ENCODE measurements around the gene PARVG.

PARVG gene

DNA sequence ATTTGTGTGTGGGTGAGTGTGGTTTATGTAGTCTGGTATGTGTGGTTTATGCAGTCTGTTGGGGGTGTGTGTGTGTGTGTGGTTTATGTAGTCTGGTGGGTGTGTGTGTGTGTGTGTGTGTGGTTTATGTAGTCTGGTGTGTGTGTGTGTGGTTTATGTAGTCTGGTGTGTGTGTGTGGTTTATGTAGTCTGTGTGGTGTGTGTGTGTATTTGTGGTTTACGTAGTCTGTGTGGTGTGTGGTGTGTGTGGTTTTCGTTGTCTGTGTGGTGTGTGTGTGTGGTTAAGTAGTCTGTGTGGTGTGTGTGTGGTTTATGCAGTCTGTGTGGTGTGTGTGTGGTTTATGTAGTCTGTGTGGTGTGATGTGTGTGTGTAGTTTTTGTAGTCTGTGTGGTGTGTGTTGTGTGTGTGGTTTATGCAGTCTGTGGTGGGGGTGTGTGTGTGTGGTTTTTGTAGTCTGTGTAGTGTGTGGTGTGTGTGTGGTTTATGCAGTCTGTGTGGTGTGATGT lies 26.2 kb upstream of the PARVG start:
- H3K9me3 ChIP-seq (ENCODE audit: control insufficient read depth, insufficient read depth, low read length), result no peaks in the 10 kb centered on the region
- no peak for DNase-seq (ENCODE audit: low read depth, low spot score)
- no peaks in the 10 kb centered on the region for H3K27me3 ChIP-seq (ENCODE audit: control insufficient read depth, insufficient read depth, low read length)
- peaks cover 8% of the 10 kb centered on the region for H3K4me1 ChIP-seq (ENCODE audit: control insufficient read depth, insufficient read depth, low read length)
- H3K36me3 ChIP-seq (ENCODE audit: control insufficient read depth, insufficient read depth, low read length), result no peaks in the 10 kb centered on the region
- 100% methylated on average over 2 of the region's 2 CpGs for WGBS (ENCODE audit: insufficient coverage, insufficient read length)
- H3K4me3 ChIP-seq (ENCODE audit: low read length), result no peak overlapping the region
- H3K27ac ChIP-seq (ENCODE audit: low read length), result no peak overlapping the region

DNA sequence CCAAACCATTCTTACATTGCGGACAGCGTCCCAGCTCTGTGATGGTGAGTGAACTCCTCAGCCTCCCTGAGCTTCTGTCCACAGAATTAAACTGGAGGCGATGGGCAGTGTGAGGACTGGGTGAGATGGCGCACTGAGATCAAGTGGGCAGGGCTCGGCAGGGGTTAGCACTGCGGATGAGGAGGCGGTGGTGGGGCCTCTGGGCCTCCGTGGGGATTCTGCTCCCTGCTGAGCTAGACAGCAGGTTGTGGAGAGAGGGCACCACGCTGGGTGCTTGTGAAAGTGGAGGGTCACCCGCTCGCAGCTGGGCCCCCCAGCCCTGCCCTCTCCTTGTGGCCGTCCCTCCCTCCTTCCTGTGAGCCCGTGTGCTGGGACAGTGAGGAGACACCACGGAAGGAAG lies 25.6 kb upstream of the PARVG start:
- DNase-seq (ENCODE audit: low read depth, low spot score), result no peak
- no peak overlapping the region for H3K27ac ChIP-seq (ENCODE audit: low read length)
- WGBS (ENCODE audit: insufficient coverage, insufficient read length), result no CpG with 5 or more reads among the region's 14 CpGs
- H3K9me3 ChIP-seq (ENCODE audit: control insufficient read depth, insufficient read depth, low read length), result no peaks in the 10 kb centered on the region
- H3K4me1 ChIP-seq (ENCODE audit: control insufficient read depth, insufficient read depth, low read length), result peaks cover 8% of the 10 kb centered on the region
- no peaks in the 10 kb centered on the region for H3K36me3 ChIP-seq (ENCODE audit: control insufficient read depth, insufficient read depth, low read length)
- no peaks in the 10 kb centered on the region for H3K27me3 ChIP-seq (ENCODE audit: control insufficient read depth, insufficient read depth, low read length)
- H3K4me3 ChIP-seq (ENCODE audit: low read length), result no peak overlapping the region

DNA sequence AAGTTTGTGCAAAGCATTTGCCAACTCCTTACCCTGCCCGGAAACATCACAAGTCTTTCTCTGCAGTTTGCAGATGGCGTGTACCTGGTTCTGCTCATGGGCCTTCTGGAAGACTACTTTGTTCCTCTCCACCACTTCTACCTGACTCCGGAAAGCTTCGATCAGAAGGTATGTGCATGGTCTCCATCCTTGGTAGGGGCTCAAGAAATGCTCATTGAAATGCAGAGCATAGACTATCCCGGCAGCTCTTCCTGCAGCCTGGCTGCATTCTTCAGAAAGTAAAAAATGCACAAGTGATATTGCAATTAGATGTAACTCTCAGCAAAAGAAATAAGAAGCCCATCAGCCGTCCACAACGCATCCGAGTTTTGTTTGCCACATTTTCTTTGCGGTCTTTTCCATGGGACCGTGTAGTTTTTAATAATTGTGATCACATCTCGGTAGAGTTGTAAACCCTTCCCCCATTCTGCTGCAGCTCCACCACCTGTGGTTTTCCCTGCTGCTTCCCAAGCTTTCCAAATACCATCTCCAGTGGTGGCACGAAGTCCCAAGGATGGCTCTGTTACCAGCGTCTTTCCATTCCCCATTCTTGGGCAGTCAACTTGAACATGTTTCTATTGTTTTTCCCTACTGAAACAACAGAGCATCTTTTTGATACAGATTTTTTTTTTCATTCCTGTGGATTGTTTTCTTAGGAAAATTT lies 22.7 kb upstream of the PARVG start:
- Histone ChIP-seq H3K36me3 (ENCODE audit: control insufficient read depth, insufficient read depth, low read length) (no peaks in the 10 kb centered on the region), H3K4me1 (ENCODE audit: control insufficient read depth, insufficient read depth, low read length) (peaks cover 8% of the 10 kb centered on the region), H3K9me3 (ENCODE audit: control insufficient read depth, insufficient read depth, low read length) (no peaks in the 10 kb centered on the region), H3K4me3 (ENCODE audit: low read length) (no peak overlapping the region), H3K27ac (ENCODE audit: low read length) (no peak overlapping the region), H3K27me3 (ENCODE audit: control insufficient read depth, insufficient read depth, low read length) (no peaks in the 10 kb centered on the region)
- DNase-seq (ENCODE audit: low read depth, low spot score), result no peak
- no CpG with 5 or more reads among the region's 13 CpGs for WGBS (ENCODE audit: insufficient coverage, insufficient read length)

DNA sequence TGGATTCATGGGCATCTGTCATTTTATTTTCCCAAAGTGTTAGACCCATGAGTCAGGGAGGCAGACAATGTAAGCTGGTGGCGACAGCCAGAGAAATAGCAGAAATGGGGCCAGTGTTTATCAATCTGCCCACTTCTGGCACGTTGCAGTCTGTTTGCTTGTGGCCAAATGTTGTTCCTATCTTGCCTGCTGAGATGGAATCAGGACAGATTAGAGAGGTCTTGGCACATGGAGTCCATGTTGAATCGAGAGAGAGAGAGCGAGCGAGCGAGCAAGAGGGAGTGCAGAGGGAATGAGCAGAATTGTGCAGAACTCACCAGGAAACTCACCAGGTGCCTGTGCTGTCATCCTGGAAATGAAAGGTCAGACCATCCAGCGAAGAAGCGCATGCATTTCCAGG lies 21.9 kb upstream of the PARVG start:
- Histone ChIP-seq H3K9me3 (ENCODE audit: control insufficient read depth, insufficient read depth, low read length) (no peaks in the 10 kb centered on the region), H3K4me3 (ENCODE audit: low read length) (no peak overlapping the region), H3K4me1 (ENCODE audit: control insufficient read depth, insufficient read depth, low read length) (peaks cover 8% of the 10 kb centered on the region), H3K27me3 (ENCODE audit: control insufficient read depth, insufficient read depth, low read length) (no peaks in the 10 kb centered on the region), H3K36me3 (ENCODE audit: control insufficient read depth, insufficient read depth, low read length) (no peaks in the 10 kb centered on the region), H3K27ac (ENCODE audit: low read length) (no peak overlapping the region)
- no CpG with 5 or more reads among the region's 8 CpGs for WGBS (ENCODE audit: insufficient coverage, insufficient read length)
- no peak for DNase-seq (ENCODE audit: low read depth, low spot score)

DNA sequence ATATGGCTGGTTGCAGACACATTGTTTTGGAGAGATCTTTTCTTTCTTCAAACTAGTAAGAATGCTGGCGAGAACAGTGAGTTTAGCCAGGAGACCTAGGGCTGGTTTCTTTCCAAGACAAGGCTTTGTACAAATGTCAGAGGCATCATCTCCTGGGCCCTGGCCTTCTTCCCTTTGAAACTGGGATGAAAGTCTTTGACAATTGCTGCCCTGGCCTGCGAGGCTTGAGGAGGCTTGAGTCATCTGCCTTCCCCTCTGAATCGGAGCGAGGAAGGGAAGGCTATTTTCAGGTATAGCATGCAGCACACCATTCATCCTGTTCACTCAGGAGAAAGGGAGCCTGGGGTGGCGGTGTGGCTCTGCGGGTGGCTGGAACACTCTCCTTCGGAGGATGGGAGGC lies 21.5 kb upstream of the PARVG start:
- Histone ChIP-seq H3K27me3 (ENCODE audit: control insufficient read depth, insufficient read depth, low read length) (no peaks in the 10 kb centered on the region), H3K27ac (ENCODE audit: low read length) (no peak overlapping the region), H3K4me1 (ENCODE audit: control insufficient read depth, insufficient read depth, low read length) (peaks cover 8% of the 10 kb centered on the region), H3K9me3 (ENCODE audit: control insufficient read depth, insufficient read depth, low read length) (no peaks in the 10 kb centered on the region), H3K4me3 (ENCODE audit: low read length) (no peak overlapping the region), H3K36me3 (ENCODE audit: control insufficient read depth, insufficient read depth, low read length) (no peaks in the 10 kb centered on the region)
- no peak for DNase-seq (ENCODE audit: low read depth, low spot score)
- WGBS (ENCODE audit: insufficient coverage, insufficient read length), result no CpG with 5 or more reads among the region's 7 CpGs

DNA sequence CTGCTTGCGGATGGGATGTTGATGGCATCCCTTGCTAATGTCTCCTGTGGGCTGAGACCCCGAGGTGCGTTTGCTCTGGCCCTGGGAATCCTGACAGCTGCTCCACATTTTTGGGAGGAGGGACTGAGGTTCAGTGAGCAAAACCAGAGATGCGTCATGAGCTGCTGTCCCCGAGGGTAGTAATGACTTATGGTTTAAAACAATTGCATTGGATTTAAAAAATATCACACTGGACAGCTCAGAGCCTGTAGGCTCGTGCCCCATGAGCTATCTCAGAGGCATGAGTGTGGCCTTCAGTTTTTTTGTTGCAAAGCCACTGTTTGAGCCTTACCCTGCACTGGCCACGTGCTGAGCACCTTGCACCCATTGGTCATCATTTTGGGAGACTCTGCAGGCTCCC lies 20.9 kb upstream of the PARVG start:
- H3K27me3 ChIP-seq (ENCODE audit: control insufficient read depth, insufficient read depth, low read length), result no peaks in the 10 kb centered on the region
- no peaks in the 10 kb centered on the region for H3K9me3 ChIP-seq (ENCODE audit: control insufficient read depth, insufficient read depth, low read length)
- no peak for DNase-seq (ENCODE audit: low read depth, low spot score)
- no CpG with 5 or more reads among the region's 7 CpGs for whole genome bisulfite sequencing (ENCODE audit: insufficient coverage, insufficient read length)
- H3K36me3 ChIP-seq (ENCODE audit: control insufficient read depth, insufficient read depth, low read length), result no peaks in the 10 kb centered on the region
- peaks cover 8% of the 10 kb centered on the region for H3K4me1 ChIP-seq (ENCODE audit: control insufficient read depth, insufficient read depth, low read length)
- H3K4me3 ChIP-seq (ENCODE audit: low read length), result no peak overlapping the region
- H3K27ac ChIP-seq (ENCODE audit: low read length), result no peak overlapping the region

DNA sequence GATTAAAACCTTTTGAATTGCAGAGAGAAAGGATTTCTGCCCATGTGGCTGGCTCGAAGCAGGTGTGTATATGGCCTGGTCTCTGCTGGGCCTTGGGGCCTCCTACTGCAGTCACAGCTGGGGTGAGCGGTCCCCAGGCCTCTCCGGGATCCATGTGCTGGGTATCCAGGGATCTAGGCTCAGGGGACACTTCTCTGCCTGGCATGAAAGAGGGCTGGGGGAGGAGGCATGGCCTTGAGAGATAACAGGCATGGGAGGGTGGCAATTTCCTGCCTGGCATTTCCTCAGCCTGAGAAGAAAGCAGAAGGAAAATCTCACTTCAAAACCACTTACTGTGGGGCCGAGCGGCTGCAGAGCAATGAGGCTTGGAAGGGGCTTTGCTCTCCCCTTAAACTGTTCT lies 20.3 kb upstream of the PARVG start:
- Histone ChIP-seq H3K27me3 (ENCODE audit: control insufficient read depth, insufficient read depth, low read length) (no peaks in the 10 kb centered on the region), H3K27ac (ENCODE audit: low read length) (no peak overlapping the region), H3K36me3 (ENCODE audit: control insufficient read depth, insufficient read depth, low read length) (no peaks in the 10 kb centered on the region), H3K4me3 (ENCODE audit: low read length) (no peak overlapping the region), H3K4me1 (ENCODE audit: control insufficient read depth, insufficient read depth, low read length) (peaks cover 8% of the 10 kb centered on the region), H3K9me3 (ENCODE audit: control insufficient read depth, insufficient read depth, low read length) (no peaks in the 10 kb centered on the region)
- no CpG with 5 or more reads among the region's 5 CpGs for WGBS (ENCODE audit: insufficient coverage, insufficient read length)
- DNase-seq (ENCODE audit: low read depth, low spot score), result no peak

DNA sequence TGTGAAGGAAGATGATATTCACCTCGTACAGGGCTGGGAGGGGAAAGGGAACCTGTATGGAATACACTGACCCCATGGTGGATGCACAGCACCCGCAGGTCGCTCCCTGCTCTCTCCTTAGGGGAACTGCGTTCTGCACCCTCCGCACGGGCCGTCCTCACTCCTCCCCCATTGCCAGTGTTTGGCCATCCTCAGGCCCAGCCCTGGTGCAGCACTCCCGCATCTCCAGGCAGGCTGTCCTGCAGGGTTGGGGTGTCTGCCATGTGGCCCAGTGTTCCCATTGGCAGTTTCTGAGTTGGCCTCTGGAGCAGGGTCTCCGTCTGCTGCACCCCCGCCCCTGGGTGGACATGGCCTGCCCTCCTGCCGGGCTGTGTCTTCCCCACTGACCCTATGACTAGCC lies 19.1 kb upstream of the PARVG start:
- Histone ChIP-seq H3K36me3 (ENCODE audit: control insufficient read depth, insufficient read depth, low read length) (no peaks in the 10 kb centered on the region), H3K9me3 (ENCODE audit: control insufficient read depth, insufficient read depth, low read length) (no peaks in the 10 kb centered on the region), H3K4me3 (ENCODE audit: low read length) (no peak overlapping the region), H3K27me3 (ENCODE audit: control insufficient read depth, insufficient read depth, low read length) (no peaks in the 10 kb centered on the region), H3K27ac (ENCODE audit: low read length) (no peak overlapping the region), H3K4me1 (ENCODE audit: control insufficient read depth, insufficient read depth, low read length) (peaks cover 10% of the 10 kb centered on the region)
- WGBS (ENCODE audit: insufficient coverage, insufficient read length), result no CpG with 5 or more reads among the region's 11 CpGs
- no peak for DNase-seq (ENCODE audit: low read depth, low spot score)

DNA sequence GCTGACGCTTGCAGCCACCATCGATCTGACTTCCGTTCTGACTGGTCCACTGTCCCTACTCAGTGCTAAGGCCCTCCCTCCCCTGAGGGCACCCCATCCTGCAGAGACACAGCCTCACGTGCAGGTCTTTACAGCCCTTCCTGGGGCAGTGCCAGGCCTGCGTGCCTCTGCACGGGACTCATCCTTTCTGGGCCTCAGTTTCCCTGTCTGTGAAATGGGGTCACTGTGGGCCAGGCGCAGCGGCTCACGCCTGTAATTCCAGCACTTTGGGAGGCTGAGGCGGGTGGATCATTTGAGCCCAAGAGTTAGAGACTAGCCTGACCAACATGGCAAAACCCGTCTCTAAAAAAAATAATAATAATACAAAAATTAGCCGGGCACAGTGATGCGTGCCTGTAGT lies 17.8 kb upstream of the PARVG start:
- H3K27ac ChIP-seq (ENCODE audit: low read length), result no peak overlapping the region
- WGBS (ENCODE audit: insufficient coverage, insufficient read length), result no CpG with 5 or more reads among the region's 13 CpGs
- H3K4me1 ChIP-seq (ENCODE audit: control insufficient read depth, insufficient read depth, low read length), result peaks cover 7% of the 10 kb centered on the region
- H3K36me3 ChIP-seq (ENCODE audit: control insufficient read depth, insufficient read depth, low read length), result no peaks in the 10 kb centered on the region
- H3K4me3 ChIP-seq (ENCODE audit: low read length), result no peak overlapping the region
- no peaks in the 10 kb centered on the region for H3K9me3 ChIP-seq (ENCODE audit: control insufficient read depth, insufficient read depth, low read length)
- no peaks in the 10 kb centered on the region for H3K27me3 ChIP-seq (ENCODE audit: control insufficient read depth, insufficient read depth, low read length)
- no peak for DNase-seq (ENCODE audit: low read depth, low spot score)

DNA sequence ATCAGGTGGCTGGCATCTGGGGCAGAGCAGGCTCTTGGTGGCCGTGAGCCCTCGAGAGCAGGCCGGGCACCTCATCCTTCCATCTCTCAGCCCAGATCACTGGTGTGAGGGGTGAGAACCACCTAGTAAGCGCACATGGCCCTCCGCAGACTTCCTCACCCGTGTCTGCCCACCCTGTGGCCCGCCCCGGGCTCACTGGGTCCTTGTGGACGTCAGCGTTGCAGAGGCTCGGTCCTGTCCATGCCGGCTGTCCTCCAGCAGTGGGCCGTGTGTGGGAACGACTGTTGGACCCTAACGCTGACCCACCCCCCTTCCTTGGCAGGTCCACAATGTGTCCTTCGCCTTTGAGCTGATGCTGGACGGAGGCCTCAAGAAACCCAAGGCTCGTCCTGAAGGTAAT lies 17.2 kb upstream of the PARVG start:
- Histone ChIP-seq H3K27ac (ENCODE audit: low read length) (no peak overlapping the region), H3K9me3 (ENCODE audit: control insufficient read depth, insufficient read depth, low read length) (no peaks in the 10 kb centered on the region), H3K36me3 (ENCODE audit: control insufficient read depth, insufficient read depth, low read length) (no peaks in the 10 kb centered on the region), H3K4me1 (ENCODE audit: control insufficient read depth, insufficient read depth, low read length) (peaks cover 6% of the 10 kb centered on the region), H3K4me3 (ENCODE audit: low read length) (no peak overlapping the region), H3K27me3 (ENCODE audit: control insufficient read depth, insufficient read depth, low read length) (no peaks in the 10 kb centered on the region)
- no peak for DNase-seq (ENCODE audit: low read depth, low spot score)
- WGBS (ENCODE audit: insufficient coverage, insufficient read length), result no CpG with 5 or more reads among the region's 18 CpGs

DNA sequence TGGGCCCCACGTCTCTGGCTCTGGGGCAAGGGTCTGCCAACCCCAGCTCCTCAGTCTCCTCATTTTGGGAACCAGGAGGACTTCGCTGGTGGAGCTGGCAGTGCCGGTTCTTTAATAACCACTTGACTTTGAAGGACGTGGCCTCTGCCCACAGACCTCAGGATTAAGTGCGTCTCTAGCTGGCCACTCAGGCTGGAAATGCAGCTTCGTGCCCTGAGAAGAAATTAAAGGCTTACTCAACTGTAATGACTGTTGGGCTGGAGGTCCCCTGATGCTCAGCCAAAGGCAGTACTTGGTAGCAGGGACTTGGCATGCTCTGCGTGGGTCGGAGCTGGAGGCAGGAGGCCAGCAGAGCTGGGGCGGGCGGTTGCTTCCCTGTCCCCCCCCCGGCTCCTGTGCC lies 16.7 kb upstream of the PARVG start:
- WGBS (ENCODE audit: insufficient coverage, insufficient read length), result no CpG with 5 or more reads among the region's 11 CpGs
- Histone ChIP-seq H3K4me3 (ENCODE audit: low read length) (no peak overlapping the region), H3K36me3 (ENCODE audit: control insufficient read depth, insufficient read depth, low read length) (no peaks in the 10 kb centered on the region), H3K27ac (ENCODE audit: low read length) (no peak overlapping the region), H3K9me3 (ENCODE audit: control insufficient read depth, insufficient read depth, low read length) (no peaks in the 10 kb centered on the region), H3K27me3 (ENCODE audit: control insufficient read depth, insufficient read depth, low read length) (no peaks in the 10 kb centered on the region), H3K4me1 (ENCODE audit: control insufficient read depth, insufficient read depth, low read length) (peaks cover 2% of the 10 kb centered on the region; the same call in 1 of the 2 replicates)
- DNase-seq (ENCODE audit: low read depth, low spot score), result no peak

Measured in iPS DF 6.9 (cell line).